Measurements from ENCODE around the gene PACSIN1.

PACSIN1 gene

DNA sequence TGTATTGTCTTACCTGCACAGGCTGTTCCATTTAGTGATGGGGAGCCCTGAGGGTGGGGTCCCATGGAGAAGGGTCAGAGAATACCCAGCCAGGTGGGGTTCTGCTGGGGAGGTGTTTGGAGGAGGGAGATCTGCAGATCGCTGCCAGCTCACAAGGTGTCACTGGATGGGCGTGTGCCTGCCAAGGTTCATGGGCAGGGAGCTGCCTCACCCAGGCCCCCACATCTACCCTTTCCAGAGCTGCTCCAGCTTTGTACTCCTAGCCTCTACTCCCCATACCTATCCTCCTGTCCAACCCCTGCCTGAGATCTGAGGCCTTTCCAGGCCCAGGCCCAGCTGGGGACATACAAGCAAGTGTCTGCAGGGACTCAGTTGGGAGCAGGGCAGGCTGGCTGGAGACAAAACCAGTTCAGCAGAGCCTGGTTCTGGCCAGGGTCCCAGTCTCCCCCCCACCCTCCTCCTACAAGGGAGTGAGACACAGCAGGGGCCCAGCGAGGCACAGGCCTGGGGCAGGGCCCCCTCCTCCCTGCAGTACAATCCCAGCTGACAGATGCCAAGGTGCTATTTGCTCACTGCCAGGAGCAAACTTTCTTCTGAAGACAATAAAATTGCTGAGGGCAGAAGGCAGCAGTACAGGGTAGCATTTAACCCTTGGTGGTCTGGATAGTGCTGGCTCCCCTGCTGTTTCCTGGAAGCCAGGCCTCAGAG is 70.5 kb downstream of the PACSIN1 start:
- Histone ChIP-seq H3K27ac (no peak overlapping the region), H3K36me3 (peaks cover 9% of the 10 kb centered on the region), H3K4me3 (ENCODE audit: low read depth, low read length) (no peak overlapping the region), H3K27me3 (ENCODE audit: insufficient read depth, low read depth, severe bottlenecking) (no peaks in the 10 kb centered on the region), H3K9me3 (ENCODE audit: severe bottlenecking) (no peaks in the 10 kb centered on the region)
- no peak for TF ChIP-seq CTCF (IDR thresholded peaks at IDR 0.05; ENCODE audit: low read depth, low read length)
- DNase-seq = no peak

DNA sequence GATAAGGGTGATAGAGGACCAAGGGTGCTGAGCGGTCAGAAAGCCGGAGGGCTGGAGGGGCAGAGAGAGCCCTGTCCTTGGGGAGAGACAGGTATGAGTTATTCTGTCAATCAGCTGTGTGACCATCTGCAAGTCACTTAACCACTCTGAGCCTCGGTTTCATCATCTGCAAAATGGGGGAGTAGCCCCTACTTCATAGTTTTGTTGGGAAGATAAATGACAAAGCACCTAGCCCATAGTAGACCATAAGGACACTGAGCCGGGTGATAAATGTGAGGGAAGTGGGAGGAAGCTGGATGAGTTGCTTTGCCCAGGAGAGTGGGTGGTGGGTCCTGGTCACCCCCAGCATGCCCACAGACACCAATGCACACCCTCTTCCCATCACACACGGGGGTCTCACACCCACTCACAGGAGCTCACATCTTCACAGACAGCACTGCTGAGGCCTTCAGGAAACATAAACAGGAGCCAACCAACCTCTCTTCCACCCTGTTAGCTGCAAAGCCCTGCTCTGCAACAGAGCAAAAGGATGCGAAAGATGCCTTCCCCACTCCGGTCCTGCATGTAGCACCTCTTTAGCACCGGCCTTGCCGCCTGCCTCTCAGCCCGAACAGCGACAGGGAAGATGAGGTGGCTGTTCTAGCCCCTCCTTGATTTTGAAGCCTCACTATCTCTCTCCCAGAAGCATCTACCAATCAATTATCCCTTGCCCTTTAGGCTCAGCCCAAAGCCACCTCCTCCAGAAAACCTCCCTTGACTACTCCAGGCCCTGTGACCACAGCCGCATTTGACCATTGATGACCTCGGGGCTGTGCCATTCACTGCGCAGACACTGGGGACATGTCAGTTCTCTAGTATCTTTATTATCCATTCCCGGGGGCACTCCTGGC is 71.3 kb downstream of the PACSIN1 start:
- no peak overlapping the region for H3K27ac ChIP-seq
- TF ChIP-seq CTCF (IDR thresholded peaks at IDR 0.05; ENCODE audit: low read depth, low read length) = no peak

DNA sequence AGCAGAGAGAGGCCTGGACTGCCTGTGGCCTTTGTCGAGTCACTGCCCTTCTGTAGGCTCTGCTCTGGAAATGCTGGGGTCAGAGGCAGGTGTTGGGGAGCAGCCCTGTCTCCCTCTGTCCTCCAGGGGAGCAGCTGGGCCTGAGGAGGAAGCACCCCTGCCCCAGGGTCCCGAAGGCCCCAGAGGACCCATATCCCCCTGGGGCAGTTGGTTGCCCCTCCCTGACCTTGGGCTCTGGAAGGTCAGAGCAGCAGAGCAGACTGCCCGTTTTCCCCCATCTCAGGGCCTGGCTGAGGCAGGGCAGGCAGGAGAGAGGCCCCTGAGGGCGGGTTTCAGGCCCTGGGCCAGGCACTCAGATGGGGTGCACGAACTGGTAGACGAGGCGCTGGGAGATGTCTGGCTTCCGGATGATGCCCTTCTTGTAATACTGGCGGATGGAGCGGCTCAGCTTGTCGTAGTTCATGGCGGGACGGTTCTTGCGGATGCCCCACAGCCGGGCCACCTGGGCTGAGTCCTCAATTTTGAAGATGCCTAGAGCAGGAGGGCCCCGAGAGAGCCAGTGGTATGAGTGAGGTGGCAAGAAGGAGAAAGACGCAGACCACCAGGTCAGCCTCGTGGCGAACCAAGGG is 72.2 kb downstream of the PACSIN1 start:
- no peak for TF ChIP-seq CTCF (IDR thresholded peaks at IDR 0.05; ENCODE audit: low read depth, low read length)
- no peaks in the 10 kb centered on the region for H3K9me3 ChIP-seq (ENCODE audit: severe bottlenecking)
- no peak overlapping the region for H3K27ac ChIP-seq
- H3K4me3 ChIP-seq (ENCODE audit: low read depth, low read length) = no peak overlapping the region
- no peak for DNase-seq
- H3K27me3 ChIP-seq (ENCODE audit: insufficient read depth, low read depth, severe bottlenecking) = no peaks in the 10 kb centered on the region
- peaks cover 3% of the 10 kb centered on the region for H3K36me3 ChIP-seq

More for the DNA sequence above, 71.3 kb downstream of the PACSIN1 start:
- Histone ChIP-seq H3K36me3 (peaks cover 7% of the 10 kb centered on the region), H3K27me3 (ENCODE audit: insufficient read depth, low read depth, severe bottlenecking) (no peaks in the 10 kb centered on the region), H3K9me3 (ENCODE audit: severe bottlenecking) (no peaks in the 10 kb centered on the region), H3K4me3 (ENCODE audit: low read depth, low read length) (no peak overlapping the region)
- no peak for DNase-seq

- H3K9me3 ChIP-seq (ENCODE audit: severe bottlenecking) = no peaks in the 10 kb centered on the region
- H3K27ac ChIP-seq = no peak overlapping the region
- no peak for TF ChIP-seq CTCF (IDR thresholded peaks at IDR 0.05; ENCODE audit: low read depth, low read length)
- H3K4me3 ChIP-seq (ENCODE audit: low read depth, low read length) = no peak overlapping the region
- no peaks in the 10 kb centered on the region for H3K27me3 ChIP-seq (ENCODE audit: insufficient read depth, low read depth, severe bottlenecking)
- peaks cover 3% of the 10 kb centered on the region for H3K36me3 ChIP-seq
- no peak for DNase-seq
Measured at GRCh38 chr6:34538581-34538980, 72.7 kb downstream of the PACSIN1 start.

DNA sequence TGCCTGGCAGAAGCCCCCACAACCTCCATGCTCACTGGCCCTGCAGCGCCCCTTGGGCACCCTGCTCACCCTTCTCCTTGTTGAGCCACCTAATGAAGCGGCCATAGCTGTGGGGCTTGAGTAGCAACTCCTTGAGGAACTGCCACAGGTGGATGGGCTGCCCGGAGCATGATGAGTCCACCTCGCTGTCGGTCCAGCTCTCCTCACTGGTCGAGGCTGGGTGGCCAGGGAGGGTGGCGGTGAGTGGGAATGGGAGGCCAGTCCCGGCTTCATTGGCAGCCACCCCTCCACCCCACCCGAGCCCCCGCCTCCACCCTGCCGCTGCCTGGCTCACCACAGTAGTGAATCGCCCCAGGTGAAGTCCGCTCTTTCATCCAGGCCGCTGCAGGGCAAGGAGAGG is 73.3 kb downstream of the PACSIN1 start:
- Histone ChIP-seq H3K27ac (no peak overlapping the region), H3K27me3 (ENCODE audit: insufficient read depth, low read depth, severe bottlenecking) (no peaks in the 10 kb centered on the region), H3K4me3 (ENCODE audit: low read depth, low read length) (no peak overlapping the region), H3K9me3 (ENCODE audit: severe bottlenecking) (no peaks in the 10 kb centered on the region), H3K36me3 (peaks cover under 1% of the 10 kb centered on the region)
- no peak for DNase-seq
- TF ChIP-seq CTCF (IDR thresholded peaks at IDR 0.05; ENCODE audit: low read depth, low read length) = no peak
